Measurements from ENCODE around the gene SMG7. TPM values are rescaled to one million over a fixed set of nuclear protein-coding genes. Genes with fewer than 3 reads are reported as not detected.
A peak's percentile ranks its signal among the peaks of the same experiment; 100 is the strongest.

SMG7 gene
- total and polyA plus RNA-seq, 4 donors = 30.5 to 75.6 (median 55.9) TPM

GRCh38 chr1:183477986-183478781 is 5.9 kb downstream of the SMG7 start:
- 100% methylated on average over 1 of the region's 3 CpGs for WGBS (ENCODE audit: insufficient coverage)
- Histone ChIP-seq H3K27me3 (ENCODE audit: control insufficient read depth, insufficient read depth, low read length) (no peaks in the 10 kb centered on the region), H3K4me3 (ENCODE audit: low read depth, low read length) (no peak overlapping the region), H3K27ac (ENCODE audit: low read depth, low read length) (no peak overlapping the region), H3K4me1 (ENCODE audit: control insufficient read depth, insufficient read depth, low read length) (peaks cover 3% of the 10 kb centered on the region), H3K36me3 (ENCODE audit: control insufficient read depth, insufficient read depth, low read length) (no peaks in the 10 kb centered on the region), H3K9me3 (ENCODE audit: control insufficient read depth, insufficient read depth, low read length) (no peaks in the 10 kb centered on the region)
- no peak for DNase-seq (ENCODE audit: low read depth in 4 of 6, low spot score in 6 of 6)

GRCh38 chr1:183480971-183481441 is 8.7 kb downstream of the SMG7 start:
- Histone ChIP-seq H3K27me3 (ENCODE audit: control insufficient read depth, insufficient read depth, low read length) (no peaks in the 10 kb centered on the region), H3K9me3 (ENCODE audit: control insufficient read depth, insufficient read depth, low read length) (no peaks in the 10 kb centered on the region), H3K36me3 (ENCODE audit: control insufficient read depth, insufficient read depth, low read length) (no peaks in the 10 kb centered on the region), H3K4me3 (ENCODE audit: low read depth, low read length) (no peak overlapping the region), H3K27ac (ENCODE audit: low read depth, low read length) (no peak overlapping the region), H3K4me1 (ENCODE audit: control insufficient read depth, insufficient read depth, low read length) (no peaks in the 10 kb centered on the region)
- DNase-seq (ENCODE audit: low read depth in 4 of 6, low spot score in 6 of 6) = no peak
- WGBS (ENCODE audit: insufficient coverage) = no CpG with 5 or more reads among the region's 1 CpG

- H3K4me3 ChIP-seq (ENCODE audit: low read depth, low read length) = no peak overlapping the region
- no peak for DNase-seq (ENCODE audit: low read depth in 4 of 6, low spot score in 6 of 6)
- no peaks in the 10 kb centered on the region for H3K4me1 ChIP-seq (ENCODE audit: control insufficient read depth, insufficient read depth, low read length)
- H3K27ac ChIP-seq (ENCODE audit: low read depth, low read length) = no peak overlapping the region
- no CpG with 5 or more reads among the region's 1 CpG for WGBS (ENCODE audit: insufficient coverage)
- no peaks in the 10 kb centered on the region for H3K27me3 ChIP-seq (ENCODE audit: control insufficient read depth, insufficient read depth, low read length)
- H3K9me3 ChIP-seq (ENCODE audit: control insufficient read depth, insufficient read depth, low read length) = no peaks in the 10 kb centered on the region
- no peaks in the 10 kb centered on the region for H3K36me3 ChIP-seq (ENCODE audit: control insufficient read depth, insufficient read depth, low read length)
Observed at GRCh38 chr1:183483224-183483623, 10.9 kb downstream of the SMG7 start.

- H3K27ac ChIP-seq (ENCODE audit: low read depth, low read length) = no peak overlapping the region
- H3K4me1 ChIP-seq (ENCODE audit: control insufficient read depth, insufficient read depth, low read length) = no peaks in the 10 kb centered on the region
- no peak overlapping the region for H3K4me3 ChIP-seq (ENCODE audit: low read depth, low read length)
- H3K9me3 ChIP-seq (ENCODE audit: control insufficient read depth, insufficient read depth, low read length) = no peaks in the 10 kb centered on the region
- DNase-seq (ENCODE audit: low read depth in 4 of 6, low spot score in 6 of 6) = no peak
- no CpG with 5 or more reads among the region's 1 CpG for WGBS (ENCODE audit: insufficient coverage)
- H3K36me3 ChIP-seq (ENCODE audit: control insufficient read depth, insufficient read depth, low read length) = no peaks in the 10 kb centered on the region
- H3K27me3 ChIP-seq (ENCODE audit: control insufficient read depth, insufficient read depth, low read length) = no peaks in the 10 kb centered on the region
Observed at GRCh38 chr1:183484254-183484653, 12.0 kb downstream of the SMG7 start.

- no peaks in the 10 kb centered on the region for H3K4me1 ChIP-seq (ENCODE audit: control insufficient read depth, insufficient read depth, low read length)
- no peak overlapping the region for H3K4me3 ChIP-seq (ENCODE audit: low read depth, low read length)
- H3K9me3 ChIP-seq (ENCODE audit: control insufficient read depth, insufficient read depth, low read length) = no peaks in the 10 kb centered on the region
- no peak overlapping the region for H3K27ac ChIP-seq (ENCODE audit: low read depth, low read length)
- no peaks in the 10 kb centered on the region for H3K27me3 ChIP-seq (ENCODE audit: control insufficient read depth, insufficient read depth, low read length)
- no peaks in the 10 kb centered on the region for H3K36me3 ChIP-seq (ENCODE audit: control insufficient read depth, insufficient read depth, low read length)
- no CpG with 5 or more reads among the region's 1 CpG for WGBS (ENCODE audit: insufficient coverage)
- no peak for DNase-seq (ENCODE audit: low read depth in 4 of 6, low spot score in 6 of 6)
Observed at GRCh38 chr1:183484851-183485250, 12.6 kb downstream of the SMG7 start.

- DNase-seq (ENCODE audit: low read depth in 4 of 6, low spot score in 6 of 6) = peak in 1 of 6 donors; percentile 14
- H3K36me3 ChIP-seq (ENCODE audit: control insufficient read depth, insufficient read depth, low read length) = no peaks in the 10 kb centered on the region
- no peak overlapping the region for H3K27ac ChIP-seq (ENCODE audit: low read depth, low read length)
- no peaks in the 10 kb centered on the region for H3K27me3 ChIP-seq (ENCODE audit: control insufficient read depth, insufficient read depth, low read length)
- H3K9me3 ChIP-seq (ENCODE audit: control insufficient read depth, insufficient read depth, low read length) = no peaks in the 10 kb centered on the region
- no peak overlapping the region for H3K4me3 ChIP-seq (ENCODE audit: low read depth, low read length)
- no peaks in the 10 kb centered on the region for H3K4me1 ChIP-seq (ENCODE audit: control insufficient read depth, insufficient read depth, low read length)
- WGBS (ENCODE audit: insufficient coverage) = 100% methylated on average over 1 of the region's 2 CpGs
Observed at GRCh38 chr1:183487674-183488442, 15.6 kb downstream of the SMG7 start.

GRCh38 chr1:183490932-183491331 is 18.6 kb downstream of the SMG7 start:
- H3K9me3 ChIP-seq (ENCODE audit: control insufficient read depth, insufficient read depth, low read length) = no peaks in the 10 kb centered on the region
- no peak overlapping the region for H3K4me3 ChIP-seq (ENCODE audit: low read depth, low read length)
- no peak for DNase-seq (ENCODE audit: low read depth in 4 of 6, low spot score in 6 of 6)
- no peaks in the 10 kb centered on the region for H3K4me1 ChIP-seq (ENCODE audit: control insufficient read depth, insufficient read depth, low read length)
- WGBS (ENCODE audit: insufficient coverage) = 83% methylated on average over 2 of the region's 5 CpGs
- H3K36me3 ChIP-seq (ENCODE audit: control insufficient read depth, insufficient read depth, low read length) = no peaks in the 10 kb centered on the region
- H3K27ac ChIP-seq (ENCODE audit: low read depth, low read length) = no peak overlapping the region
- no peaks in the 10 kb centered on the region for H3K27me3 ChIP-seq (ENCODE audit: control insufficient read depth, insufficient read depth, low read length)

- Histone ChIP-seq H3K4me1 (ENCODE audit: control insufficient read depth, insufficient read depth, low read length) (no peaks in the 10 kb centered on the region), H3K27me3 (ENCODE audit: control insufficient read depth, insufficient read depth, low read length) (no peaks in the 10 kb centered on the region), H3K27ac (ENCODE audit: low read depth, low read length) (no peak overlapping the region), H3K9me3 (ENCODE audit: control insufficient read depth, insufficient read depth, low read length) (no peaks in the 10 kb centered on the region), H3K36me3 (ENCODE audit: control insufficient read depth, insufficient read depth, low read length) (no peaks in the 10 kb centered on the region), H3K4me3 (ENCODE audit: low read depth, low read length) (no peak overlapping the region)
- DNase-seq (ENCODE audit: low read depth in 4 of 6, low spot score in 6 of 6) = no peak
- 98% methylated on average over 6 of the region's 12 CpGs for WGBS (ENCODE audit: insufficient coverage)
Observed at GRCh38 chr1:183493540-183494245, 21.4 kb downstream of the SMG7 start.

GRCh38 chr1:183495420-183495819 is 23.1 kb downstream of the SMG7 start:
- Histone ChIP-seq H3K36me3 (ENCODE audit: control insufficient read depth, insufficient read depth, low read length) (no peaks in the 10 kb centered on the region), H3K4me3 (ENCODE audit: low read depth, low read length) (no peak overlapping the region), H3K27ac (ENCODE audit: low read depth, low read length) (no peak overlapping the region), H3K27me3 (ENCODE audit: control insufficient read depth, insufficient read depth, low read length) (no peaks in the 10 kb centered on the region), H3K9me3 (ENCODE audit: control insufficient read depth, insufficient read depth, low read length) (no peaks in the 10 kb centered on the region), H3K4me1 (ENCODE audit: control insufficient read depth, insufficient read depth, low read length) (no peaks in the 10 kb centered on the region)
- no peak for DNase-seq (ENCODE audit: low read depth in 4 of 6, low spot score in 6 of 6)
- WGBS (ENCODE audit: insufficient coverage) = 98% methylated on average over 6 of the region's 11 CpGs
